Activated CD8-positive, alpha-beta T cell treated with anti-CD3 and anti-CD28 coated beads, Interleukin-2, amount 10 ng/mL, durations not matched to agents 7 days and 5 days (primary cell): ENCODE results near the gene BCAR3. TPM values are rescaled to one million over a fixed set of nuclear protein-coding genes. Genes with fewer than 3 reads are reported as not detected.

ENCODE experiments used
- ATAC-seq: fragments of 150-1000 bp; cut with Tn5 transposase; one replicate; pipeline ENCODE4 v1.10.0; 2021; ENCODE audit warnings: moderate library complexity
- CTCF ChIA-PET: fragments of 350-600 bp; sonication (Branson Sonifier 250); formaldehyde crosslinking; loops from one replicate; lab custom pipeline; 2021; ENCODE audit warnings: antibody characterized with exemption; lab: Charles Lee
- POLR2A ChIA-PET: fragments of 350-600 bp; sonication (Branson Sonifier 250); formaldehyde crosslinking; loops from one replicate; lab custom pipeline; 2021; ENCODE audit warnings: antibody characterized with exemption; lab: Charles Lee
- DNase-seq: peaks from one replicate; pipeline ENCODE4 v3.0.0-alpha.2; 2020
- H3K27ac Mint-ChIP-seq: one replicate; pipeline ENCODE4 v1.8.0; 2021; ENCODE audit warnings: mild to moderate bottlenecking, mixed read lengths
- H3K27me3 Mint-ChIP-seq: one replicate; pipeline ENCODE4 v1.8.0; 2021; ENCODE audit warnings: low read depth, mixed read lengths
- H3K36me3 Mint-ChIP-seq: one replicate; pipeline ENCODE4 v1.8.0; 2021; ENCODE audit warnings: low read depth, mixed read lengths
- H3K4me1 Mint-ChIP-seq: one replicate; pipeline ENCODE4 v1.8.0; 2021; ENCODE audit warnings: low read depth, mixed read lengths
- H3K4me3 Mint-ChIP-seq: one replicate; pipeline ENCODE4 v1.8.0; 2021; ENCODE audit warnings: mild to moderate bottlenecking, mixed read lengths
- H3K9me3 Mint-ChIP-seq: one replicate; pipeline ENCODE4 v1.8.0; 2022; ENCODE audit warnings: mixed read lengths; ENCODE audit not compliant: insufficient read depth
- total RNA-seq, 2 experiments: library from RNA; stranded (reverse); gene quantifications; one replicate each; pipeline ENCODE4 v1.2.3, GENCODE V29; 2021

The BCAR3 gene
- total RNA-seq, 2 experiments from 2014 or later, result 0.44 to 0.79 TPM

DNA sequence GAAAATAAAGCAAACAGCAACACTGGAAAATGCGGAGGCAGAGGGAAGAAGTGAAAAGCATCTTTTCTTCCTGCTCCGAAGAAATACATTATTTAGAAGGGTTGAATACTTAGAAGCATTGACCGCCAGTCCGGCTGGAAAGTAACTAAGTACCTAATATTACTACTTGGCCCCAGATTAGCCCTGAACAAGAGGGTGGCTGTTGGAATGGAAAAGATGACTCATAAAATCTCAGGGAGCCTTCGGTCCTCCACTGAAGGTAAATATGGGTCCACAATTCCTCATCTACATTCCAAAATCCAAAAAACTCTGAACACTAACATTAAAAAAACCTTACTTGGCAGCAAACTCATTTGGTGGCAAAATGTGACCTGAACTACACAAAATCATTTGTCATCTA is 40.1 kb downstream of the BCAR3 start:
- ChIA-PET CTCF (interaction anchor here (1.0 to 1.4 kb wide), 2 partner anchors 12 kb away, joined by 3 to 4 read pairs; no protein-coding TSS in a partner anchor), POLR2A (no interaction called here)
- no peaks in the 10 kb centered on the region for H3K27me3 Mint-ChIP-seq
- DNase-seq (no peak), ATAC-seq (no peak)
- no peaks in the 10 kb centered on the region for H3K36me3 Mint-ChIP-seq
- H3K27ac Mint-ChIP-seq, result no peak overlapping the region
- peaks cover 26% of the 10 kb centered on the region for H3K4me1 Mint-ChIP-seq
- no peak overlapping the region for H3K4me3 Mint-ChIP-seq
- H3K9me3 Mint-ChIP-seq, result no peaks in the 10 kb centered on the region

DNA sequence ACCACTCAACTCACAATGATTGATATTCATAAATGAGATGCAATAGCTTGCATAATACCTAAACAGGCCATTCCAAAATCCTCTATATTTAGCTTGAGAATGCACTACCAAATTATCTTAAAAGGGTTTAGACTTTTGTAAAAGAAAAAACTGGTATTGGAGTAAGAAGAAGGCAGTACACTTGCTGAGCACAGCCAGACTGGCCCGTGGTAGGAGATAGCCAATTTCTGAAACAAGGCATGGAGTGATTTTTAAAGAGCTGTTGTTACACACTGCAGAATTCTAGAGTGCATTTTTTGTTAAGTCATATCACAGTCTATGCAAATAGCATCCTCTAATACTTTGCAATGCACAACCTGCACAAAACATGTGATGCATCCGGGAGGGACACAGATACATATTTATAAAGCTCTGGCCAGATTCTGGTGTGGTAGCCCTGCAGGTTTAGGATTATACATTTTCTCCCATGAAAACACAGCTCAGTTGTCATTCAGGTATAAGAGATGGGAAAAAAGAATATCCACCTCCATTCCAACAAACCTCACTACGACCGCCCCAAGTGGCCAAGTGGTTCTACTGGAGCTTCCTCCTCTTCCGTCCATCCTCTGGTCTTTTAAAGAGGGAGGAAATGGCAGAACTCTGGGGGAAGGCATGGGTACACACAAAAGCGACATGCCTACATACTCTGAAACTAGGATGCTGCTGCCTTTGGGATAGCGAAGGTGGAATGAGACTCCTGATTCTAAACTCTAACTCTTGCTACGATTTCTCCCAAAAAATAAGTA is 40.8 kb downstream of the BCAR3 start:
- ATAC-seq, result no peak
- H3K9me3 Mint-ChIP-seq, result no peaks in the 10 kb centered on the region
- no peaks in the 10 kb centered on the region for H3K36me3 Mint-ChIP-seq
- H3K4me3 Mint-ChIP-seq, result no peak overlapping the region
- no peak overlapping the region for H3K27ac Mint-ChIP-seq
- no peaks in the 10 kb centered on the region for H3K27me3 Mint-ChIP-seq
- ChIA-PET CTCF (interaction anchor here (1.0 to 3.0 kb wide), 2 partner anchors 11 to 203 kb away, joined by 3 to 15 read pairs; no protein-coding TSS in a partner anchor), POLR2A (no interaction called here)
- no peak for DNase-seq
- peaks cover 26% of the 10 kb centered on the region for H3K4me1 Mint-ChIP-seq

DNA sequence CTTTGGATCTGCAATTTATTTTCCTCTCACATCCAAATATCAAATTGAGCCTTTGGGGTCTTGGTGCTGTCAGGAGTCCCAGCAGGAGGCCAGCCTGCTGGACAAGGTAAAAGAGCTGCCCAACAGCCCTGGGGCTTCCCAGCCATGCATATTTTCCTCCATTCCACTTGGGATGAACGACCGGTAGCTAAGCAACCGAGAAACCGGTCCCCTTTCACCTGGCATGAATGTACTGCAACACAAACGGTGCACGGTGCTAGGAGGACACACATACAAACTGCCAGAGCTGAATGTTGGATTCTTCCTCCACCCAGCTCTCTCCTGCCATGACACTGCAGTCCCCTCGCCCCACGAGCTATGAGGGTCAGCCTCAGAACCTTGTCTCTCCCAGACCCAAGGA is 42.7 kb downstream of the BCAR3 start:
- Mint-ChIP-seq H3K4me1 (peaks cover 18% of the 10 kb centered on the region), H3K27ac (no peak overlapping the region), H3K9me3 (no peaks in the 10 kb centered on the region), H3K4me3 (no peak overlapping the region), H3K27me3 (no peaks in the 10 kb centered on the region), H3K36me3 (no peaks in the 10 kb centered on the region)
- DNase-seq (no peak), ATAC-seq (no peak)
- POLR2A ChIA-PET, result no interaction called here
- CTCF ChIA-PET, result interaction anchor here (2.3 to 17.0 kb wide), 3 partner anchors 10 to 205 kb away, joined by 10 to 273 read pairs (median 15); no protein-coding TSS in a partner anchor

DNA sequence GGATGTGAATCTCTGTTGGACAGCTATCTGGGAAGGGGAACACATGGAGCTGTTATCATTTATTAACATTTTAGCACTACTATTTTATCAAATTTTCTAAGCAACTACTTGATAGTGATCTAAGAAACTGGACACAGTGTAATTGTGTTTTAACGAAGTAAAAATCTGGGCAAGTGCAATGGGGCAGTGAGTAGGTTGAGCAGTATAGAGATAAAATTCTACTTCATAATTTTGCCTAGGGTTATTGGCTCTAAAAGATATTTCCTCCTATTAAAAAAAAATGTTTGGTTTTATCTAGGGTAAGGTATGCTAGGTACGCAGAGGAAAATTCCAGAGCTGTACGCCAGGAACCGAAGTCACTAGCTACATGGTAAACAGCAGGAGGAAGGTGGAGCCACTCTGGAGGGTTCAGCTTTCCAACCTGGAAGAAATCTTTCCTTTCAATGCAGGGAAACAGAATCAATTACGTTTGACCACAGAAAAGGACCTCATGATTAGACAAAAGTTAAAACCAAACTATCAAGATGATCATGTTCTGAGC is 43.3 kb downstream of the BCAR3 start:
- no peak overlapping the region for H3K27ac Mint-ChIP-seq
- H3K4me3 Mint-ChIP-seq, result no peak overlapping the region
- H3K4me1 Mint-ChIP-seq, result peaks cover 12% of the 10 kb centered on the region
- no peak for DNase-seq
- ChIA-PET POLR2A (interaction anchor here (0.6 kb wide), 1 partner anchor 596 kb away, joined by 3 read pairs; no protein-coding TSS in a partner anchor), CTCF (interaction anchor here (2.3 to 17.0 kb wide), 3 partner anchors 9 to 205 kb away, joined by 10 to 273 read pairs (median 15); no protein-coding TSS in a partner anchor)
- no peak for ATAC-seq
- no peaks in the 10 kb centered on the region for H3K27me3 Mint-ChIP-seq
- no peaks in the 10 kb centered on the region for H3K9me3 Mint-ChIP-seq
- no peaks in the 10 kb centered on the region for H3K36me3 Mint-ChIP-seq

DNA sequence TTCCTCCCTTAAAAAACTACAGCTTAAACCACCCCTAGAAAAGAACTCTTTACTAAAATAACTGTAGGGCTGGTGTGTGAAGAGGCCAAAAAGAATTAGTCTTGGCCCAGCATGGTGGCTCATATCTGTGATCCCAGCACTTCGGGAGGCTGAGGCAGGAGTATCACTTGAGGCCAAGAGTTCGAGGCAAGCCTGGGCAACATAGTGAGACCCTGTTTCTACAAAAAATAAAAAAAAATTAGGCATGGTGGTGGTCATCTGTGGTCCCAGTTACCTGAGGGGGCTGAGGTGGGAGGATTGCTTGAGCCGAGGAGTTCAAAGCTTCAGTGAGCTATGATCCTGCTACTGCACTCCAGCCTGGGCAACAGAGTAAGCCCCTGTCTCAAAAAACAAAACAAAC is 44.9 kb downstream of the BCAR3 start:
- no peak for DNase-seq
- no peak overlapping the region for H3K4me3 Mint-ChIP-seq
- ATAC-seq, result no peak
- H3K27ac Mint-ChIP-seq, result no peak overlapping the region
- H3K9me3 Mint-ChIP-seq, result no peaks in the 10 kb centered on the region
- POLR2A ChIA-PET, result interaction anchor here (0.7 kb wide), 1 partner anchor 204 kb away, joined by 5 read pairs; no protein-coding TSS in a partner anchor
- peaks cover 1% of the 10 kb centered on the region for H3K4me1 Mint-ChIP-seq
- no peaks in the 10 kb centered on the region for H3K36me3 Mint-ChIP-seq
- no peaks in the 10 kb centered on the region for H3K27me3 Mint-ChIP-seq
- CTCF ChIA-PET, result interaction anchor here (17.0 kb wide), 1 partner anchor 178 kb away, joined by 273 read pairs; no protein-coding TSS in a partner anchor

DNA sequence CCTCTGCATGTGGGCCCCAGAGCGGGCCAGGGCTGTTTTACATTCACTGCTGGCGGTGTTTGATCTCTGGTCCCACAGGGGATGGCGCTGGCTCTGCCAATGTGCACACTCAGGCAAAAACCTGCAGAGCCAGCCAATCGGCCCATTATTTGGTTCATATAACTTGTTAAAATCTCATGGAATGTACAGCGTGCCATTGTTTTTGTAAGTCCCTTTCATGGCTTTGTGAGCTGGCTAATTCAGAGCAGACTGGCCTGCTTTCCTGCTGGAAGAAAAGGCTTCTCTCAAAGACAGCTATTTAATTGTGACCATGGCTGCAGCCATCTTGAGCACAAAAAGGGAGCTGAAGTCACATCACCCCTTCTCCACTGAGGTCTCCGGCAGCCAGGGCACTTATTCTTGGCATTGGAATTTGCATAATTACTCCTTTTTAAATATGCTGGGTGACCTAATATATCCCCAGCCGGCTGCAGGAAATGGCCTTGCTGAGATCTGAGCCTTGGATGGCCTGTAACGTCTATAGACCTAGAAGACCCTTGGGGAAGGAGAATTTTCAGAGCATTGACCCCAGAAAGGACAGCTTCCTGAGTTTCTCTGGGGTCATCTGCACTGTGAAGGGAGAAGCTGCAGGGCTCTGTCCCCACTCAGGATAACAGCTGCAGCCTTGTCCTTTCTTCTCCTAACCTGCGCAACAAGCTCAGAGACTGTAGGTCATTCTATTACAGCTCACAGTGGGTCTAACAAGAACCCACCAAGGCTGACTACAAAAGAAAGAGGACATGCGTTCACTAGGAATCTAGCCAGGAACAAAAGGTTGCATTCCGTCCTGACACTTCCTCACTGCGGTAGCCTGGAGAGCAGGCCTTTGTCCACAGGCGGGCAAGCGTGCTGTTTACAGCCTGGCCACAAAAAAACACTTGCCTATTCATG is 45.8 kb downstream of the BCAR3 start:
- no peaks in the 10 kb centered on the region for H3K27me3 Mint-ChIP-seq
- H3K9me3 Mint-ChIP-seq, result no peaks in the 10 kb centered on the region
- no peaks in the 10 kb centered on the region for H3K4me1 Mint-ChIP-seq
- POLR2A ChIA-PET, result no interaction called here
- ATAC-seq (no peak), DNase-seq (no peak)
- CTCF ChIA-PET, result interaction anchor here (1.3 to 17.0 kb wide), 2 partner anchors 179 to 210 kb away, joined by 4 to 273 read pairs; no protein-coding TSS in a partner anchor
- H3K4me3 Mint-ChIP-seq, result no peak overlapping the region
- no peaks in the 10 kb centered on the region for H3K36me3 Mint-ChIP-seq
- no peak overlapping the region for H3K27ac Mint-ChIP-seq

DNA sequence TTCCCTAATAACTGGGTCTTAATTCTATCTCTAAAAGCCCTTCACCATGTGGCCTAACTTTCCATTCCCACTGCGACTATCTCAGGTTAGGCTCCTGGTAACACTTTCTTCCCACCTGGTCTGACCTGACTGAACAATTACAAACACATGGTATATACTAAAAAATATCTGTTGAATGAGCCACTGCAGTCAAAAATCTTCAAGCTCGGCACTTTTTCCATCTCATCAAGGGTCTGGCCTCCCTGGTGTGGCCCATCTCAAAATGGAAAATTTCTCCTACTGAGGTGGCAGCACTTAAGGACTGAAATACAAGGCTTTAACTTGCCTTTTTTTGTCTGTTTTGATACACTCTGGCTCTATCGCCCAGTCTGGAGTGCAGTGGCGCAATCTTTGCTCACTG is 48.3 kb downstream of the BCAR3 start:
- POLR2A ChIA-PET, result no interaction called here
- Mint-ChIP-seq H3K27ac (no peak overlapping the region), H3K4me3 (no peak overlapping the region), H3K4me1 (no peaks in the 10 kb centered on the region), H3K36me3 (no peaks in the 10 kb centered on the region), H3K27me3 (peaks cover 4% of the 10 kb centered on the region), H3K9me3 (no peaks in the 10 kb centered on the region)
- DNase-seq (no peak), ATAC-seq (no peak)
- CTCF ChIA-PET, result interaction anchor here (1.9 to 17.0 kb wide), 3 partner anchors 15 to 211 kb away, joined by 4 to 273 read pairs (median 133); no protein-coding TSS in a partner anchor

DNA sequence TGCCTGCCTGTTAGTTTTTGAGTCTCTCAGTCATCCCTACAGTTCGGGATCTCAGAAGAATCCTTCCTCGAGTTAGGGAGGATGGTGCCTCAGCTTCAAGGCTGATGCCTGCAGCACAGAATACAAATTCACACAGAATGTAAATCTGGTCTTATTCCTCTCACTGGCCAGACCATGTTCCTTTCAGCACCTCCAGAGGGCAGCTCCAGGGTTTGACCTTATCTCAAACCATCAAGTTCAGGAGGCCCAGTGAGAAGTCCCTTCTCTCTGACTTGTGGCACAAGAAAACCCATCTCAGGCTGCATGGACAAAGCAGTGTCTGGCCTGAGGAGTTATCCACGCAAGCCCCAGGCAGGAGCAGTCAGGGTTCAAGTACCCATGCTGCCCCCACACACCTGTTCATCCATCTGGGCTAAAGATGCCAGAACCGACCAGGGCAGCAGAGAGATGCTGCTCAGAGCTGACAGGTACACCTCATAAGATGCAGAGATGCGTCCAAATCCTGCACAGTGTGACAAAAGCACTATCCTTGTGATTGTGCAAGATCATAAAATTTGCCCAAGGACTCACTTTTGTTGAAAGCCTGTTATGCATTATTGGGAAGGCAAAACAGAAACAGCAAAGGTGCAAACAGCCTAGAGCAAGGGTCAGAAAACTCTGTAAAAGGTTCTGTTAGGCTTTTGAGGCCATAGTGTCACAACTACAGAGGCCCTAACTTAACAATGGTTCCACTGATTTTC is 49.8 kb downstream of the BCAR3 start:
- DNase-seq, result no peak
- Mint-ChIP-seq H3K27ac (no peak overlapping the region), H3K4me3 (no peak overlapping the region), H3K36me3 (no peaks in the 10 kb centered on the region), H3K9me3 (no peaks in the 10 kb centered on the region), H3K4me1 (no peaks in the 10 kb centered on the region), H3K27me3 (peaks cover 6% of the 10 kb centered on the region)
- ChIA-PET POLR2A (no interaction called here), CTCF (interaction anchor here (1.2 to 17.0 kb wide), 4 partner anchors 174 to 327 kb away, joined by 3 to 273 read pairs (median 68); no protein-coding TSS in a partner anchor)
- ATAC-seq, result no peak

DNA sequence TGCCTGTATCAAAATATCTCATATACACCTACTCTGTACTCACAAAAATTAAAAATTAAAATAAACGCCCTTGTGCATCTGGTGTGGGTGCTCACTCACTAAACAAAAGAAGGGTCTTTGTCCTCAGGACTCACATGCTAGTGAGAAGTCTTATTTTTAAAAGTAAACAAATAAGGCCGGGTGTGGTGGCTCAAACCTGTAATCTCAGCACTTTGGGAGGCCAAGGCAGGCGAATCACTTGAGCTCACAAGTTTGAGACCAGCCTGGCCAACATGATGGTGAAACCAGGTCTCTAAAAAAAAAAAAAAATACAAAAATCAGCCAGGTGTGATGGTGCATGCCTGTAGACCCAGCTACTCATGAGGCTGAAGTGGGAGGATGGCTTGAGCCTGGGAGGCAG is 51.5 kb downstream of the BCAR3 start:
- POLR2A ChIA-PET, result interaction anchor here (0.8 kb wide), 1 partner anchor 184 kb away, joined by 3 read pairs; no protein-coding TSS in a partner anchor
- DNase-seq (no peak), ATAC-seq (no peak)
- Mint-ChIP-seq H3K4me1 (no peaks in the 10 kb centered on the region), H3K4me3 (no peak overlapping the region), H3K9me3 (no peaks in the 10 kb centered on the region), H3K27me3 (peaks cover 6% of the 10 kb centered on the region), H3K27ac (no peak overlapping the region), H3K36me3 (no peaks in the 10 kb centered on the region)
- CTCF ChIA-PET, result interaction anchor here (1.1 to 17.0 kb wide), 27 partner anchors 9 to 325 kb away, joined by 3 to 273 read pairs (median 4); partner anchors contain the start of gene DNTTIP2

DNA sequence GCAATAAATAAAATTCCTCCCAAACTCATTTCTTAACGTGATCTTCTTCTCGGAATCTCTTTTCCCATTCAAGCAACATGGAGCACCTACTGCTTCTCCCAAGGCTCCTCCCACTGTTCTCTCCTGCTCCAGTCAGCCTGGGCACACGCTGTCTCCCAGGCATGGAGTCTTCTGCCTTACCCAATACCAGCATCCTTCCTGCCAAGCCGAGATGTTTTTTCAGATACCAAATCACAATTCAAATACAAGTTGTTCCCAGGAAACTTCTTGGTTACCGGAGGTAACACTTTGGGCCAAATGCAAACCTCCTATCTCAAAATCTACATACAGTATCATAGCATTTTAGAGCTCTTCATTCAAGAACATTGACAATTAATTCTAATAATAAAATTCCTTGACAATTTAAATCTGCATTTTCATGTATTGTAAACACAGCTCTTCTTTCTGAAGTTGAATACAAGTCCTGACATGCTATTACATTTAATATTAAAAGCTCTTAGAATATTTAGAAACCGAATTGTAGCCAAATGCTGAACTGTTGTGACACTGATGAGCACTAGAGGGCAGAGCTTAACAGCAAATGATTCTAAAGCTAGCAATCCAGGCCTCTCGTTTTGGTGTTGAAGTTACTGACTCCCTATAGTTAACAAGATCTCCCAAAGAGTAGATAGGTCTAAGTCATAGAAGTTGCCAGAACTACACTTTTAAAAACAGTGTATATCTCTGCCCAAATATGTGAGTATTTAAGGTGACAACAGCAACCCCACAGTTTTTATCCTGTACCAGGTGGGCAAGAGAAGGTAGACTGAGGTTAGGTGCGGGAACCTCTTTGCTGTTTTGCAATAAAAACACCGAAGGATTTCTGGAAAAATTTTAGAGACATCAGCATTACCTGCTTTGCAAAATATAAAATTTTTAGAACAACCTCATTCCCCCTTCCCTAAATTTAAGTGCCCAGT is 52.3 kb downstream of the BCAR3 start:
- no peak overlapping the region for H3K4me3 Mint-ChIP-seq
- CTCF ChIA-PET, result interaction anchor here (0.7 to 17.0 kb wide), 44 partner anchors 10 to 330 kb away, joined by 3 to 273 read pairs (median 4); partner anchors contain the start of genes DNTTIP2 and GCLM
- DNase-seq, result peak; percentile 61
- peak; percentile 60 for ATAC-seq
- H3K4me1 Mint-ChIP-seq, result no peaks in the 10 kb centered on the region
- H3K36me3 Mint-ChIP-seq, result no peaks in the 10 kb centered on the region
- no peak overlapping the region for H3K27ac Mint-ChIP-seq
- H3K9me3 Mint-ChIP-seq, result no peaks in the 10 kb centered on the region
- H3K27me3 Mint-ChIP-seq, result peaks cover 6% of the 10 kb centered on the region
- POLR2A ChIA-PET, result no interaction called here
